Measurements from ENCODE around the gene CD82.

The CD82 gene

DNA sequence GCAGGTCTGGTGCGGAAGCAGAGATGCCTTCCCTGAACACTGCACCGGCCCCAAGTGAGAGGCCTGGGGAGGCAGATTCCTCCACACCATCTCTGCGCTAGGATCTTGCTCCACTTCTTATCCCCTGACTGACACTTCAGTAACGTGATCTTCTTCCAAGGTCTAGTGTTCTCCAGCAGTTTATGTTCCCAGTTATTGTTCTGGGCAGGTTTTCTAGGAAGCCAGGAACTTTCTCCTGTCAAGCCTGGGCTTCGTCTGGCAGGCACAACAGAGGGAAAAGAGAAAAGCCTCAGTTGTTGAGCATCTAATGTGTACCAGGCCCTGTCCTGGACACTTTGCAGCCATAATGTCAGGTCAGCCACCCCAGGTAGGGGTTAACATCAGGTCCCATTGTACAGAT is 10.5 kb downstream of the CD82 start:
- Histone ChIP-seq H3K4me3 (no peak overlapping the region), H3K27me3 (no peaks in the 10 kb centered on the region), H3K36me3 (no peaks in the 10 kb centered on the region), H3K9me3 (no peaks in the 10 kb centered on the region), H3K4me1 (peaks cover 0 to 67% (median 17%) of the 10 kb centered on the region in 4 donors), H3K27ac (no peak overlapping the region)
- intact Hi-C loops (cut with DNase I; ENCODE audit: low total_unique reads): no loop called here
- no peak for DNase-seq
- no peak for TF ChIP-seq CTCF (IDR thresholded peaks at IDR 0.05)

GRCh38 chr11:44576656-44577055 is 11.2 kb downstream of the CD82 start:
- Histone ChIP-seq H3K9me3 (no peaks in the 10 kb centered on the region), H3K27me3 (no peaks in the 10 kb centered on the region), H3K36me3 (no peaks in the 10 kb centered on the region), H3K4me3 (no peak overlapping the region), H3K27ac (no peak overlapping the region), H3K4me1 (peaks cover 0 to 63% (median 17%) of the 10 kb centered on the region in 4 donors)
- no peak for TF ChIP-seq CTCF (IDR thresholded peaks at IDR 0.05)
- DNase-seq: no peak
- intact Hi-C loops (cut with DNase I; ENCODE audit: low total_unique reads): no loop called here

DNA sequence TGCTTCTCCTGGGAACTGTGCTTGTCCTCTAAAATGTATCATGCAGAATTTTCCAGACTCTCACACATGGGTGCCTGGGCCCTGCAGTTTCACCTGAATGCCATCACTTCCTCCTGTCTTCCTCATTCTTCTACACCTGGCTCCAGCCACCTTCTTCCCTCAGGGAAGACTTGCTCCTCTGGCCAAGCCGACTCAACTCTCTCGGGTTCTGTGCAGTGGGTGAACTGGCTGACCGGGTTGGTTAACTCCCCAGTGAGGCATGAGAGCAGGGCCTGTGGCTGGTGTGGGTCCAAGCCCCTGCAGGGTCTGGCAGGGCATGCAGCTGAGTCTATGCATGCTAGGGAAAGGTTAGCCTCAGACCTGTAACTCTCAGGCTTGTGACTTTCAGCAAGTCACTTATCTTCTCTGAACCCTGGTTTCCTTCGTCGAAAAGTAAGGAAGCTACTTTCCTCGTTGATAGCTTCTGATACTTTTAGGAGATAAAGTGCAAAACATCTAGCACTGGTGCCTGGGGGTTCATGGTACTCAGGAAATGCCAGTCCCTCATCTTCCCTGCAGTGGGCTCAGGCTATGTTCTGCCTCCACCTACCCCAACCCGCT is 11.9 kb downstream of the CD82 start:
- peaks cover 0 to 6% (median under 1%) of the 10 kb centered on the region in 3 donors for H3K36me3 ChIP-seq
- TF ChIP-seq CTCF (IDR thresholded peaks at IDR 0.05): no peak
- no peak overlapping the region for H3K27ac ChIP-seq
- DNase-seq: no peak
- no peak overlapping the region for H3K4me3 ChIP-seq
- H3K4me1 ChIP-seq: peaks cover 0 to 62% (median 17%) of the 10 kb centered on the region in 4 donors
- intact Hi-C loops (cut with DNase I; ENCODE audit: low total_unique reads): no loop called here
- no peaks in the 10 kb centered on the region for H3K27me3 ChIP-seq
- no peaks in the 10 kb centered on the region for H3K9me3 ChIP-seq

DNA sequence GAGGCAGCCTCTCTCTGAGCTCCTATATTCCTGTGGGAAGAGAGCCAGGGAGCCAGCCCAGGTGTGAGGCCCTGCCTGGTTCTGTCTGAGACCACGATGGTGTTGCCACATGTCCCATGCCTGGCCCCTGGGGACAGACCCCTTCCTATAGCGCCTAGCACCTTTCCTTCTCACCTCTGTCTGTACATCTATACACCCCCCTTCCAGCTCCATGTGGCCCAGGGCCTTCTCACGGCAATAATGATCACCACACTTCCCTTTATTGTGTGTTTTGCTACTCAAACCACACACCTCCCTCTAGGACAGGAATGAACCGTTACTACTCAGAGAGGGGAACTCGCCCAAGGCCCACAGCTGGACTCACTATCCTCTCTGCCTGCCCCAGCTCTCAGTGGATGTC is 12.8 kb downstream of the CD82 start:
- Histone ChIP-seq H3K4me1 (peaks cover 0 to 62% (median 17%) of the 10 kb centered on the region in 4 donors), H3K27me3 (no peaks in the 10 kb centered on the region), H3K4me3 (no peak overlapping the region), H3K36me3 (peaks cover 0 to 10% (median 8%) of the 10 kb centered on the region in 3 donors), H3K9me3 (peaks cover 0 to 3% (median 0%) of the 10 kb centered on the region in 3 donors), H3K27ac (no peak overlapping the region)
- TF ChIP-seq CTCF (IDR thresholded peaks at IDR 0.05): no peak
- intact Hi-C loops (cut with DNase I; ENCODE audit: low total_unique reads): no loop called here
- no peak for DNase-seq

GRCh38 chr11:44579302-44579761 is 13.9 kb downstream of the CD82 start:
- intact Hi-C loops (cut with DNase I; ENCODE audit: low total_unique reads): no loop called here
- no peaks in the 10 kb centered on the region for H3K27me3 ChIP-seq
- H3K4me1 ChIP-seq: peaks cover 0 to 61% (median 14%) of the 10 kb centered on the region in 4 donors
- no peak overlapping the region for H3K27ac ChIP-seq
- peaks cover 0 to 10% (median 8%) of the 10 kb centered on the region in 3 donors for H3K36me3 ChIP-seq
- H3K9me3 ChIP-seq: peaks cover 0 to 3% (median 0%) of the 10 kb centered on the region in 3 donors
- TF ChIP-seq CTCF (IDR thresholded peaks at IDR 0.05): no peak
- no peak overlapping the region for H3K4me3 ChIP-seq
- no peak for DNase-seq
